GM18520 (cell line): ENCODE data around the gene ZFY.

Experiments
- ATAC-seq: cut with Tn5 transposase; IDR thresholded peaks from one replicate; pipeline ENCODE4 v1.9.1; 2021; ENCODE audit not compliant: unreplicated experiment

ZFY gene

GRCh38 chrY:2934861-2935715, at the start of gene ZFY:
ZFY (plus strand) TSS chrY:2935381; CDS start chrY:2953937, 18,556 bp downstream.
- no peak for ATAC-seq

- ATAC-seq, result no peak
Measured at GRCh38 chrY:2885880-2886279, 49.3 kb upstream of the ZFY start.

- no peak for ATAC-seq
Measured at GRCh38 chrY:2887386-2887785, 47.8 kb upstream of the ZFY start.

- ATAC-seq, result no peak
Measured at GRCh38 chrY:2887955-2888354, 47.2 kb upstream of the ZFY start.

GRCh38 chrY:2893471-2893870, 41.7 kb upstream of the ZFY start:
- no peak for ATAC-seq

- ATAC-seq, result no peak
Measured at GRCh38 chrY:2896050-2896449, 39.1 kb upstream of the ZFY start.

GRCh38 chrY:2907356-2907755, 27.8 kb upstream of the ZFY start:
- no peak for ATAC-seq

GRCh38 chrY:2913066-2913815, 21.9 kb upstream of the ZFY start:
- no peak for ATAC-seq

- no peak for ATAC-seq
Measured at GRCh38 chrY:2934078-2934477, 1.1 kb upstream of the ZFY start.

- no peak for ATAC-seq
Measured at GRCh38 chrY:2935716-2936435, 695 bp downstream of the ZFY start.

GRCh38 chrY:2936436-2936750, 1.2 kb downstream of the ZFY start:
- ATAC-seq, result no peak

GRCh38 chrY:2937149-2937548, 2.0 kb downstream of the ZFY start:
- no peak for ATAC-seq

- no peak for ATAC-seq
Measured at GRCh38 chrY:2949590-2950252, 14.5 kb downstream of the ZFY start.

- ATAC-seq, result no peak
Measured at GRCh38 chrY:2950655-2951054, 15.5 kb downstream of the ZFY start.

GRCh38 chrY:2952912-2953311, 17.7 kb downstream of the ZFY start:
- no peak for ATAC-seq

GRCh38 chrY:2954735-2955134, 19.6 kb downstream of the ZFY start:
- ATAC-seq, result no peak

- ATAC-seq, result no peak
Measured at GRCh38 chrY:2955561-2955960, 20.4 kb downstream of the ZFY start.

GRCh38 chrY:2962061-2962460, 26.9 kb downstream of the ZFY start:
- no peak for ATAC-seq

- ATAC-seq, result no peak
Measured at GRCh38 chrY:2964814-2965213, 29.6 kb downstream of the ZFY start.

- no peak for ATAC-seq
Measured at GRCh38 chrY:2965629-2966028, 30.4 kb downstream of the ZFY start.

GRCh38 chrY:2969561-2969960, 34.4 kb downstream of the ZFY start:
- ATAC-seq, result no peak
